NCI-H2227 treated with DMSO at 0.1 percent for 48 hours (cell line): ENCODE data around the gene CEP170B.
"Not testable (repeated sequence)": the region's sequence is repeated elsewhere in the genome, so short reads cannot be mapped to it uniquely, and the experiment has no call there.

ENCODE experiments used
- DNase-seq: peaks from one replicate; lab custom pipeline; 2025; lab: John Stamatoyannopoulos, UW

Gene CEP170B

GRCh38 chr14:104865081-104865630 lies at the start of gene CEP170B:
Gene CEP170B (plus strand): TSS chr14:104865268. CDS start chr14:104868451, 3,183 bp downstream.
- DNase-seq: no peak

GRCh38 chr14:104816616-104816884 lies 48.5 kb upstream of the CEP170B start:
- no peak for DNase-seq

DNA sequence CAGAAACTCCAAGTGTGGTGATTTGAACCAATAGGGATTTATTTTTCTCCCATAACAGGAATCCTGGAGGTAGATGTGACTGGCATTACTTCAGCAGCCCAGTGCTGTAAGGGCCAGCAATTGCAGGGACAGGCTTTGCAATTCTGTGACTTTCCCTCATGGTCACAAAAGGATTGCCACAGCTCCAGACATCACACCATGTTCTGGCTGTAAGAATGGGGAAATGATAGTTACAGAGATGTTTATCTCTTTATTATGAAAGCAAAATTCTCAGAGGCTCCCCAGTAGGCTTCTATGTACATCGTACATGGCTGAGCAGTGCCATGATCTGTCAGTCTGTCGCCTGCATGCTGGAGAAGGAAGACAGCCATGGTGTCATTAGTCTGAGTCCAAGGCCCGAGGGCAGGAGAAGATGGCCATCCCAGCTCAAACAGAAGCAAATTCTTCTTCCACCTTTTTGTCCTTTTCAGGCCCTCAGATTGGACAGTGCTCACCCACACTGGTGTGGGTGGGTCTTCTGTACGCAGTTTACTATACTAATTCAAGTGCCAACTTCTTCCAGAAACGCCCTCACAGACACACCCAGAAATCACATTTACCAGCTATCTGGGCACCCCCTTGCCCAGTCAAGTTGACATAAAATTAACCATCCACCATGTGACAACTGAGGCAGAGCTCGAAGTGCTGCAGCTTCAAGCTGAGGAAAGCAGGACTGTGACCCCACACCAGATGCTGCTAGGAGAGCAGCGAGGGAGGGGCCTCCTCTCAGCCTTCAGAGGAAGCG lies 46.9 kb upstream of the CEP170B start:
- DNase-seq: no peak

DNA sequence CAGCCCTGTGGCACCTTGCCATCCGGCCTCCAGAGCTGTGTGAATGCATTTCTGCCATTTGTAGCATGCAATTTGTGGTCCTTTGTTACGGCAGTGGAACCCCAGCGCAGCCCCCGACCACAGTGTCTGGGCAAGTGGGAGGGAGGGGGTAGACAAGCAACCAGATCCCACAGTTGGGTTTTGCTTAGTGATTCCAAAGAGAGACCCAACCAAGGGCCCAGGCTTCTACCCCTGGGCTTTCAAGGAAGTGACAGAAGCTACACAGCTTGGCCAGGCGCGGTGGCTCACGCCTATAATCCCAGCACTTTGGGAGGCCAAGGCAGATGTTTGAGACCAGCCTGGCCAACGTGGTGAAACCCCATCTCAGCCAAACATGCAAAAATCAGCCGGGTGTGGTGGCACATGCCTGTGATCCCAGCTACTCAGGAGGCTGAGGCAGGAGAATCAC lies 46.3 kb upstream of the CEP170B start:
- no peak for DNase-seq

GRCh38 chr14:104819361-104819781 lies 45.7 kb upstream of the CEP170B start:
- DNase-seq: no peak

- peak; percentile 41 for DNase-seq
Measured at GRCh38 chr14:104820669-104821228, 44.3 kb upstream of the CEP170B start.

DNA sequence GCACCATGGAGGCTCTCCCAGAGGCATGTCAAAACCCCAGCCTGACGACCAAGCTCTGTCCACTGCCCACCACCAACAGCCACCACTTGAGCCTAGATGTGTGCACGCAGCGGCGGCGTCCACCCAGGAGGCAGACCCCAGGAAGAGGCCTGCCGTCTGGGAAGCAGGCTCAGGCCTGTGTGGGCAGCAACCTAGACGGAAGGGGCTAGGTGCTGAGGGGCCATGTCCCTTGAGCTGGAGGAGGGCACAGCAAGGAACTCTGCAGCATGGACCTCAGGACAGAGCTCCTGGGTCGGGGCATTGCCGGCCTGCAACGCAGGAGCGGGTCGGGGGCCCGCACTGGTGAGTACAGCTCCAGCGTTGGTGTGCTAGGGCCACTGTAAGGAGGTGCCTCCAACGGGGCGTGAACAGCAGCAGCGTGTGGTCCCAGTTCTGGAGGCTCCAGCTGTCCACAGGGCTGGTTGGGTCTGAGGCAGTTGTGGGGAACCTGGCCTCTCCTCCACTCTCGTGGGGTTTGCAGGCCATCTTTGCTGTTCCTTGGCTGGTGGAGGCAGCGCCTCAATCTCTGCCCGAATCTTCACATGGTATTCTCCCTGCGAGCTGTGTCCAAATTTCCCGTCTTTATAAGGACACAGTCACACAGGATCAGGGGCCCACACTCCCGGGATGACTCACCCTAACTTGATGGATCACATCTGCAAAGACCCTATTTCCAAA lies 43.7 kb upstream of the CEP170B start:
- no peak for DNase-seq

DNA sequence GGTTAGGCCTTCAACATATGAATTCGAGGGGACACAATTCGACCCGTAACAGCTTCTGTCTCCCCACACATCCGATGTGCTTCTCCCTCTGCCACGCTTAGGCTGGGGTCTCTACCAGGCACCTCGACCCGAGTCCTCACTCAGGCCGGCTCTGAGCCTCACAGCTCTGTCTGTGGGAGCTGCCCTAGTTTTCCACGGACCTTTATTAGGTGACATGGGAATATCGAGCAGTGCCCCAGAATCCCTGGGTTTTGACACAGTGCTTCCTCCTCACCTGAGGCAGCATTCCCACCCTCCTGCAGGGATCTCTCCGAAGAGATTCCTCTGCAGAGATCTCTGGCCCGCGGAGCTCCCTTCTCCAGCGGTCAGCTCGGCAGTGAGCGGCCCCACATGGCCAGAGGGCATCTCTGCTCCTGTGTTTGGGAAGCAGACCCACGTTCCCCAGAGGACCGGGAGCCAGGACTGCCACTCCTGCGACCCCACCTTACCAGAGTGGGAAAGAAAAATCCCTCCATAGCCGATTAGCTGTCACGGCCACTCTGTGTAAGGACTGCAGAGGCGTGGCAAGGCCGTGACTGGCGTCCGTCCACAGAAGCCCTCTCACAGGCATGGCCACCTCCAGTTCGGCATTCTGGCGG lies 43.0 kb upstream of the CEP170B start:
- DNase-seq: no peak

DNA sequence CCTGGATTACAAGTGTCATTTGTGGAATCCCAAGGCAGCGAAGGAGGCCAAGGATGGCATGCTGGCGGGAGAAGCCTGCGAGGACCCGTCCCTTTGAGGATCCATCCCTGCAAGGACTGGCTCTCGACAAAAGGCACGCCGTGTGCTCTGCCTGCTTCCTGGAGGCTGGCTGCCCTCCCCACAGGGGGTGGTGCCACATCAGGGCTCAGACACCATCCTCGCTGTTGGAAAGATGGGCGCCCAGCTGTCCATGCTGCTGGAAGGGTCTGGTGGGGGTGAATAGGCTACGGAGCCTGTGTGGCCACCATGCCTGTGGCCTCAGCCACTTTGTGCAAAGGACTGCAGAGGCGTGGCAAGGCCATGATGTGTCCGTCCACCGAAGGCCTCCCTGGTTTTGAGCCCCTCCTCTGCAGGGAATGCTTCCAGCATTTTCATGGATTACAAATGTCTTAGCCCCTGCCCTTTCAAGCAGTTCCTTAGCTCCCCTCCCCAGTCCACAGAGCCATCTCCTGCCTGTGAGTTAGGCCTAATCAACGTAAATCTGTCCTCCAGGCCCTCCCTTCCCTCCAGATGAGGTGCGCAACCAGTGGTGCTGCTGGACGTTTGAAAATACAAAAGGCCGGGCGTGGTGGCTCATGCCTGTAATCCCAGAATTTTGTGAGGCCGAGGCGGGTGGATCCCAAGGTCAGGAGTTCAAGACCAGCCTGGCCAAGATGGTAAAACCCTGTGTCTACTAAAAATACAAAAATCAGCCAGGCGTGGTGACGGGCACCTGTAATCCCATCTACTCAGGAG lies 42.0 kb upstream of the CEP170B start:
- no peak for DNase-seq

DNA sequence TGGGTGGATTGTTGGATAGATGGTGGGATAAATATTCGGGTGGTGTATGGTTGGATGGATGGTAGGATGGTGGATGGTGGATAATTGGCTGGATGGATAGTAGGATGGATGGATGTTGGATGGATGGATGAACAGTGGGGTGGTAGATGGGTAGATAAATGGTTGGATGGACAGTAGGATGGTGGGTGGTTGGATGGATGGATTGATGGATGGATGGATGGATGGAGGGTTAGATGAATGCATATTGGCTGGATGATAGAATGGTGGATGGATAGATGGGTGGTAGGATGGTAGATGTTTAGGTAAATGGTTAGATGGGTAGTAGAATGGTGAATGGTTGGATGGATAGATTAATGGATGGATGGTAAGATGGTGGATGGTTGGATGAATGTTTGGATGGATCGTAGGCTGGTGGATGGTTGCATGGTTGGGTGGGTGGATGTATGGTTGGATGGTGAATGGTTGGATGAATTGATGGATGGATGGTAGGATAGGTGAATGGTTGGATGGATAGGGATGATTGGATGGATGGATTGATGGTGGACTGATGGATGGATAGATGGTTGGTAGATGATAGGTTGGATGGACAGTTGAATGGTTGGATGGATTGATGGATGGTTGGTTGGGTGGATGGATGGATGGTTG lies 40.6 kb upstream of the CEP170B start:
- no peak for DNase-seq

DNA sequence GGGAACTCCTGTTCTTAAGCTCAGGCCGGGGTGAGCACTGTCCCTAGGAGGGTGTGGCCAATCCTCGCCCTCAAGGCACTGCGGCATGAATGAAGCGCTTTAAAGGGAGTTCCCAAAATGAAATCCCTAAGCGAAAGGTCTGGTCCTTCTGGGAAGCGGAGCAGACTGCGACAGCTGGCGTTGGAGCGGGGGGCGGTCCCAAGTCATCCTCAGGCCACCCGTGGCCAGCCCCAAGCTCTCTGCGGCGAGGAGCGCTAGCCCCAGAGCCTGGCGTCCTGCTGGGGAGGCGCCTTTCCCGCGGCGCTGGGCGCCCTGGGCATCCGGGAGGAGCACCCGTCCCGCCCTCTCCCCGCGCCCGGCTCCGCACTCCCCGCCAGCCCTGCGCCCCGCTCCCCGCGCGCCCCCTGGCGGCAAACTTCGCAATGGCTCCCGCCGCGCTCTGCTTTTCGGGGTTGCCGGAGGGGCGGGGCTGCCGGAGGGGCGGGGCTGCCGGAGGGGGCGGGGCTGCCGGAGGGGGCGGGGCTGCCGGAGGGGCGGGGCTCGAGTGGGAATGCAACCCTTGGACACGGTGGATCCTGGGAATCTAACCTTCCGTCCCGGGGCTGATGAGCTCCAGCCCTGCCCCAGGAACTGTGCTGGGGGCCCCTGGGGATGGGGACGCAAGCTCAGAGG lies 38.7 kb upstream of the CEP170B start:
- DNase-seq: peak; percentile 75

DNA sequence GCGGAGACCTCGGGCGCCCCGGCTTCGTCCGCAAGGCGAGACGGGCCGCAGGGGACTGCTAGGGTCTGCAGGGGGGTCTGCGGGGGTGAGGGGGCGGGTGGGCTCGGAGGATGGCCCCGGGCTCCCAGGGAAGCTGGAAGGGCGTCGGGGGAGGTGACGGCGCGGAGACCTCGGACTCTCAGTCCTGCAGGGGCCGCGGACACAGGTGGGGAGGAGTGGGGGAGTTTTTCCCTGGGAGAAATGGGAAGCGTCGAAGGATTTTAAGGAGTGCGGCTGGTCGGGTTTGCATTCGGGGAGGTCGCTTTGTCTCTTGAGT lies 38.2 kb upstream of the CEP170B start:
- DNase-seq: peak; percentile 11

GRCh38 chr14:104827177-104828055 lies 37.7 kb upstream of the CEP170B start:
- DNase-seq: peak; percentile 60

- no peak for DNase-seq
Measured at GRCh38 chr14:104830781-104831180, 34.3 kb upstream of the CEP170B start.

- not testable (repeated sequence) for DNase-seq
Measured at GRCh38 chr14:104836171-104836935, 28.7 kb upstream of the CEP170B start.

GRCh38 chr14:104841730-104842129 lies 23.3 kb upstream of the CEP170B start:
- DNase-seq: no peak

DNA sequence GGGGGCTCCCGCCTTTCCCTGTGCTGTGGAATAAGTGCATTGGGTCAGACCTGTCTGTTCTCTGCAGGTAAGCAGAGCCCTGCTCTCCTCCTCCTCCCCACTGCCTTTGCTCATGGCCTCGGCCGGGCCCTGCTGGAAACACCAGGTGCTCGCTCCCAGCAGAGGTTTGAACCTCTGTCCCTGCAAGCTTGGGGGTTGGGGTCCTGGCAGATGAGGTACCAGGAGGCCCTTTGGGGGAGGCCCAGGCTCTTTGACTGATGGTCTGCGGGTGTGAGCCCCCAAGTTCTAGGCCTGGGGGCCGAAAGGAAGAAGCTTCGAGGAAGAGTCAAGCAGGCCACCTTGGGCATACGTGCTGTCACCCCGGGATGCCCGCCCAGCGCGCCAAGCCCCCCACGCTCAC lies 22.1 kb upstream of the CEP170B start:
- no peak for DNase-seq

GRCh38 chr14:104843442-104844305 lies 21.4 kb upstream of the CEP170B start:
- DNase-seq: no peak
